ENCODE data around the gene RDH16.
"Not testable (repeated sequence)": the region's sequence is repeated elsewhere in the genome, so short reads cannot be mapped to it uniquely, and the experiment has no call there.

The RDH16 gene

GRCh38 chr12:56988207-56988739 lies 30.9 kb upstream of the RDH16 start:
- DNase-seq: no peak

GRCh38 chr12:56987551-56988053 lies 30.2 kb upstream of the RDH16 start:
- DNase-seq: peak; percentile 79

- no peak for DNase-seq
These were observed 29.6 kb upstream of the RDH16 start for GRCh38 chr12:56987011-56987410.

- peak; percentile 47 for DNase-seq
These were observed 28.3 kb upstream of the RDH16 start for GRCh38 chr12:56985714-56986113.

- DNase-seq: no peak
These were observed 26.0 kb upstream of the RDH16 start for GRCh38 chr12:56983386-56983785.

- not testable (repeated sequence) for DNase-seq
These were observed 25.3 kb upstream of the RDH16 start for GRCh38 chr12:56982578-56983236.

- no peak for DNase-seq
These were observed 23.6 kb upstream of the RDH16 start for GRCh38 chr12:56980941-56981530.

GRCh38 chr12:56980268-56980667 lies 22.9 kb upstream of the RDH16 start:
- no peak for DNase-seq

- no peak for DNase-seq
These were observed 22.2 kb upstream of the RDH16 start for GRCh38 chr12:56979628-56980027.

GRCh38 chr12:56978397-56979138 lies 21.2 kb upstream of the RDH16 start:
- no peak for DNase-seq

GRCh38 chr12:56977361-56977760 lies 20.0 kb upstream of the RDH16 start:
- not testable (repeated sequence) for DNase-seq

GRCh38 chr12:56974224-56974623 lies 16.8 kb upstream of the RDH16 start:
- not testable (repeated sequence) for DNase-seq

GRCh38 chr12:56968910-56969309 lies 11.5 kb upstream of the RDH16 start:
- not testable (repeated sequence) for DNase-seq

GRCh38 chr12:56965997-56966642 lies 8.7 kb upstream of the RDH16 start:
- not testable (repeated sequence) for DNase-seq

- DNase-seq: not testable (repeated sequence)
These were observed 7.7 kb upstream of the RDH16 start for GRCh38 chr12:56965124-56965523.

- not testable (repeated sequence) for DNase-seq
These were observed 6.1 kb upstream of the RDH16 start for GRCh38 chr12:56963557-56963956.

GRCh38 chr12:56962247-56962646 lies 4.8 kb upstream of the RDH16 start:
- DNase-seq: not testable (repeated sequence)

- no peak for DNase-seq
These were observed 1.0 kb upstream of the RDH16 start for GRCh38 chr12:56958422-56958821.

- no peak for DNase-seq
These were observed 1.7 kb downstream of the RDH16 start for GRCh38 chr12:56955631-56956256.

- no peak for DNase-seq
These were observed 2.5 kb downstream of the RDH16 start for GRCh38 chr12:56954958-56955355.

- no peak for DNase-seq
These were observed 3.1 kb downstream of the RDH16 start for GRCh38 chr12:56954057-56954957.

Data from NCI-H774 (cell line).